GM23338 (cell line): ENCODE results near the gene KCNIP2. TPM values are rescaled to one million over a fixed set of nuclear protein-coding genes. Genes with fewer than 3 reads are reported as not detected.

Experiments
- ATAC-seq: fragments of 200-7000 bp; cut with Tn5 transposase; 3 replicates; pipeline ENCODE4 v1.9.1; 2020
- DNase-seq: peaks from one replicate; pipeline ENCODE4 v3.0.0-alpha.2; 2015; ENCODE audit warnings: low spot score
- H2AFZ ChIP-seq: fragments of 200-600 bp; sonication (generic); 2 replicates; pipeline ENCODE4 v1.8.0; 2016; ENCODE audit warnings: antibody characterized with exemption, mild to moderate bottlenecking, moderate library complexity
- H3F3A ChIP-seq: fragments of 200-600 bp; sonication (generic); replicated peaks from 2 replicates; pipeline ENCODE4 v1.8.0; 2017; ENCODE audit warnings: antibody characterized with exemption, mixed run types, low read depth
- H3K27ac ChIP-seq: fragments of 200-600 bp; sonication (generic); 2 replicates; pipeline ENCODE4 v1.6.1; 2016; ENCODE audit warnings: low read depth
- H3K27me3 ChIP-seq: fragments of 200-600 bp; sonication (generic); 2 replicates; pipeline ENCODE4 v1.8.0; 2016; ENCODE audit warnings: mild to moderate bottlenecking, mixed run types, moderate library complexity; ENCODE audit not compliant: insufficient read depth
- H3K36me3 ChIP-seq: fragments of 200-600 bp; sonication (generic); 2 replicates; pipeline ENCODE4 v1.8.0; 2016; ENCODE audit warnings: mild to moderate bottlenecking; ENCODE audit not compliant: insufficient read depth
- H3K4me1 ChIP-seq: fragments of 200-600 bp; sonication (generic); 2 replicates; pipeline ENCODE4 v1.8.0; 2016; ENCODE audit warnings: mild to moderate bottlenecking, moderate library complexity; ENCODE audit not compliant: insufficient read depth
- H3K4me2 ChIP-seq: fragments of 200-600 bp; sonication (generic); 2 replicates; pipeline ENCODE4 v1.7.1; 2017; ENCODE audit warnings: mixed run types
- H3K4me3 ChIP-seq: fragments of 200-600 bp; sonication (generic); 2 replicates; pipeline ENCODE4 v1.6.1; 2016; ENCODE audit warnings: mixed run types
- H3K79me2 ChIP-seq: fragments of 200-600 bp; sonication (generic); replicated peaks from 2 replicates; pipeline ENCODE4 v1.8.0; 2017; ENCODE audit warnings: mild to moderate bottlenecking; ENCODE audit not compliant: insufficient read depth
- H3K9me2 ChIP-seq: fragments of 200-600 bp; sonication (generic); 2 replicates; pipeline ENCODE4 v1.8.0; 2017; ENCODE audit not compliant: insufficient read depth
- H4K20me1 ChIP-seq: fragments of 200-600 bp; sonication (generic); replicated peaks from 2 replicates; pipeline ENCODE4 v1.8.0; 2017; ENCODE audit warnings: mild to moderate bottlenecking; ENCODE audit not compliant: insufficient read depth
- H3K27ac Mint-ChIP-seq: 2 replicates; pipeline ENCODE4 v1.8.0; 2020; ENCODE audit warnings: inconsistent platforms, mild to moderate bottlenecking, moderate library complexity, mixed read lengths
- H3K27me3 Mint-ChIP-seq: 3 replicates; pipeline ENCODE4 v1.8.0; 2022; ENCODE audit warnings: low read depth, mild to moderate bottlenecking, moderate library complexity, mixed read lengths, inconsistent platforms; ENCODE audit not compliant: insufficient read depth, poor library complexity
- H3K36me3 Mint-ChIP-seq: 3 replicates; pipeline ENCODE4 v1.8.0; 2021; ENCODE audit warnings: low read depth, mild to moderate bottlenecking, inconsistent platforms, moderate library complexity, mixed read lengths
- H3K4me1 Mint-ChIP-seq: 3 replicates; pipeline ENCODE4 v1.8.0; 2020; ENCODE audit warnings: mild to moderate bottlenecking, inconsistent platforms, mixed read lengths
- H3K4me3 Mint-ChIP-seq: 3 replicates; pipeline ENCODE4 v1.8.0; 2021; ENCODE audit warnings: moderate library complexity, mild to moderate bottlenecking, inconsistent platforms, mixed read lengths
- H3K9me3 Mint-ChIP-seq: 3 replicates; pipeline ENCODE4 v1.8.0; 2020; ENCODE audit warnings: moderate library complexity, mild to moderate bottlenecking, inconsistent platforms, mixed read lengths
- CREB1 ChIP-seq: fragments of 250-450 bp; sonication (Bioruptor Pico); IDR thresholded peaks from 2 replicates; pipeline ENCODE4 v1.5.0; 2020; ENCODE audit warnings: low read depth, mild to moderate bottlenecking, moderate library complexity
- EZH2 ChIP-seq: fragments of 200-600 bp; sonication (generic); IDR thresholded peaks from one replicate; pipeline ENCODE4 v1.8.0; 2017; ENCODE audit warnings: antibody characterized with exemption, mild to moderate bottlenecking, low read depth; ENCODE audit not compliant: unreplicated experiment
- EZH2phosphoT487 ChIP-seq: fragments of 200-600 bp; sonication (generic); IDR thresholded peaks from one replicate; pipeline ENCODE4 v1.8.1; 2018; ENCODE audit warnings: antibody characterized with exemption; ENCODE audit not compliant: unreplicated experiment
- JUNB ChIP-seq: IDR thresholded peaks from one replicate; pipeline ENCODE4 v1.6.1; 2016; ENCODE audit warnings: antibody characterized with exemption; ENCODE audit not compliant: unreplicated experiment
- NANOG ChIP-seq: IDR thresholded peaks from 2 replicates; pipeline ENCODE4 v1.6.1; 2016; ENCODE audit warnings: antibody characterized with exemption, borderline replicate concordance
- POLR2AphosphoS5 ChIP-seq: IDR thresholded peaks from 2 replicates; pipeline ENCODE4 v1.6.1; 2016; ENCODE audit warnings: antibody characterized with exemption, low read depth
- REST ChIP-seq: IDR thresholded peaks from one replicate; pipeline ENCODE4 v1.6.1; 2018; ENCODE audit warnings: antibody characterized with exemption; ENCODE audit not compliant: unreplicated experiment
- STAT1 ChIP-seq: IDR thresholded peaks from one replicate; pipeline ENCODE4 v1.6.1; 2016; ENCODE audit warnings: antibody characterized with exemption; ENCODE audit not compliant: unreplicated experiment
- ZNF114 ChIP-seq: fragments of 250-450 bp; sonication (Bioruptor Pico); IDR thresholded peaks from 2 replicates; pipeline ENCODE4 v1.5.0; 2020; ENCODE audit warnings: mild to moderate bottlenecking, moderate library complexity
- ZNF331 ChIP-seq: fragments of 250-450 bp; sonication (Bioruptor Pico); IDR thresholded peaks from 2 replicates; pipeline ENCODE4 v1.5.0; 2020; ENCODE audit warnings: low read depth, mild to moderate bottlenecking, moderate library complexity
- ZNF462 ChIP-seq: fragments of 250-450 bp; sonication (Bioruptor Pico); IDR thresholded peaks from 2 replicates; pipeline ENCODE4 v1.5.0; 2020; ENCODE audit warnings: mild to moderate bottlenecking, moderate library complexity
- polyA plus RNA-seq: library from polyadenylated mRNA; unstranded; fragments of >200 nt; fragmentation: Nextera tagmentation; extraction: Ambion mirVana; gene quantifications from 2 replicates; pipeline ENCODE4 v1.2.1, GENCODE V29; 2016
- total RNA-seq: library from RNA; depleted of rRNA; stranded (reverse); fragments of >200 nt; shearing (Covaris generic); gene quantifications from 2 replicates; pipeline ENCODE4 v1.2.3, GENCODE V29; 2014
- TF ChIP-seq, protein P1 (sequence below), 2 experiments: fragments of 200-600 bp in 1 of 2; sonication (generic) in 1 of 2; conservative IDR thresholded peaks; 2 replicates each; pipeline versions ENCODE4 v1.5.1 to v1.6.1; 2016 to 2017; ENCODE audit warnings: antibody characterized with exemption in 2 of 2, low read depth in 2 of 2, mild to moderate bottlenecking in 2 of 2, moderate library complexity in 1 of 2
- TF ChIP-seq, protein P2 (sequence below): IDR thresholded peaks from 2 replicates; pipeline ENCODE4 v1.6.1; 2016; ENCODE audit warnings: antibody characterized with exemption

KCNIP2 gene
- total and polyA plus RNA-seq, 2 experiments from 2014 or later, result 2.2 to 2.6 TPM

GRCh38 chr10:101818119-101818871 is 25.3 kb downstream of the KCNIP2 start, which contains the start of gene OGA:
Gene OGA (minus strand): TSS chr10:101818444. CDS start chr10:101818022, 422 bp downstream.
- Histone ChIP-seq H3F3A (no peaks in the 10 kb centered on the region), H2AFZ (peak within 1 kb of the TSS; percentile 14; the same call in 1 of the 2 replicates), H3K4me3 (peak within 1 kb of the TSS; percentile 88), H3K27ac (peak within 1 kb of the TSS; percentile 85), H3K4me2 (peak within 1 kb of the TSS; percentile 91), H3K79me2 (peaks cover 57% of the 10 kb centered on the region), H3K9me2 (no peaks in the 10 kb centered on the region), H3K27me3 (no peaks in the 10 kb centered on the region), H3K4me1 (peaks cover 24% of the 10 kb centered on the region), H3K36me3 (no peaks in the 10 kb centered on the region), H4K20me1 (peaks cover 36% of the 10 kb centered on the region)
- H3K4me3 Mint-ChIP-seq, result peak within 1 kb of the TSS; percentile 86
- peak; percentile 87 for ATAC-seq
- DNase-seq, result peak; percentile 99
- peaks cover 20% of the 10 kb centered on the region; the same call in 2 of the 3 replicates for H3K4me1 Mint-ChIP-seq
- no peaks in the 10 kb centered on the region; the same call in 2 of the 3 replicates for H3K9me3 Mint-ChIP-seq
- no peak for TF ChIP-seq ZNF462 (CRISPR knock-in tag)
- TF ChIP-seq STAT1, result no peak
- no peak for TF ChIP-seq EZH2phosphoT487
- peak; percentile 97 for TF ChIP-seq POLR2AphosphoS5
- TF ChIP-seq JUNB, result no peak
- no peak for TF ChIP-seq NANOG
- TF ChIP-seq, protein P1, sequence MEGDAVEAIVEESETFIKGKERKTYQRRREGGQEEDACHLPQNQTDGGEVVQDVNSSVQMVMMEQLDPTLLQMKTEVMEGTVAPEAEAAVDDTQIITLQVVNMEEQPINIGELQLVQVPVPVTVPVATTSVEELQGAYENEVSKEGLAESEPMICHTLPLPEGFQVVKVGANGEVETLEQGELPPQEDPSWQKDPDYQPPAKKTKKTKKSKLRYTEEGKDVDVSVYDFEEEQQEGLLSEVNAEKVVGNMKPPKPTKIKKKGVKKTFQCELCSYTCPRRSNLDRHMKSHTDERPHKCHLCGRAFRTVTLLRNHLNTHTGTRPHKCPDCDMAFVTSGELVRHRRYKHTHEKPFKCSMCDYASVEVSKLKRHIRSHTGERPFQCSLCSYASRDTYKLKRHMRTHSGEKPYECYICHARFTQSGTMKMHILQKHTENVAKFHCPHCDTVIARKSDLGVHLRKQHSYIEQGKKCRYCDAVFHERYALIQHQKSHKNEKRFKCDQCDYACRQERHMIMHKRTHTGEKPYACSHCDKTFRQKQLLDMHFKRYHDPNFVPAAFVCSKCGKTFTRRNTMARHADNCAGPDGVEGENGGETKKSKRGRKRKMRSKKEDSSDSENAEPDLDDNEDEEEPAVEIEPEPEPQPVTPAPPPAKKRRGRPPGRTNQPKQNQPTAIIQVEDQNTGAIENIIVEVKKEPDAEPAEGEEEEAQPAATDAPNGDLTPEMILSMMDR (conservative IDR thresholded peaks at IDR 0.05; ENCODE audit: low read depth in 2 of 2), result no peak
- TF ChIP-seq CREB1, result peak; percentile 58; the same call in 1 of the 2 replicates
- no peak for TF ChIP-seq ZNF114 (CRISPR knock-in tag)
- no peak for TF ChIP-seq REST
- TF ChIP-seq ZNF331 (CRISPR knock-in tag), result no peak
- TF ChIP-seq EZH2, result no peak
- TF ChIP-seq, protein P2, sequence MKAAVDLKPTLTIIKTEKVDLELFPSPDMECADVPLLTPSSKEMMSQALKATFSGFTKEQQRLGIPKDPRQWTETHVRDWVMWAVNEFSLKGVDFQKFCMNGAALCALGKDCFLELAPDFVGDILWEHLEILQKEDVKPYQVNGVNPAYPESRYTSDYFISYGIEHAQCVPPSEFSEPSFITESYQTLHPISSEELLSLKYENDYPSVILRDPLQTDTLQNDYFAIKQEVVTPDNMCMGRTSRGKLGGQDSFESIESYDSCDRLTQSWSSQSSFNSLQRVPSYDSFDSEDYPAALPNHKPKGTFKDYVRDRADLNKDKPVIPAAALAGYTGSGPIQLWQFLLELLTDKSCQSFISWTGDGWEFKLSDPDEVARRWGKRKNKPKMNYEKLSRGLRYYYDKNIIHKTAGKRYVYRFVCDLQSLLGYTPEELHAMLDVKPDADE, result 0 out of 2 replicates have a peak, but pooled peaks have one; percentile 11
- no peaks in the 10 kb centered on the region for H3K36me3 Mint-ChIP-seq
- peak within 1 kb of the TSS; percentile 99 for H3K27ac Mint-ChIP-seq
- H3K27me3 Mint-ChIP-seq, result peaks cover 9% of the 10 kb centered on the region
